ENCODE results near the gene NAA80. TPM values are rescaled to one million over a fixed set of nuclear protein-coding genes. Genes with fewer than 3 reads are reported as not detected.

Gene NAA80, protein sequence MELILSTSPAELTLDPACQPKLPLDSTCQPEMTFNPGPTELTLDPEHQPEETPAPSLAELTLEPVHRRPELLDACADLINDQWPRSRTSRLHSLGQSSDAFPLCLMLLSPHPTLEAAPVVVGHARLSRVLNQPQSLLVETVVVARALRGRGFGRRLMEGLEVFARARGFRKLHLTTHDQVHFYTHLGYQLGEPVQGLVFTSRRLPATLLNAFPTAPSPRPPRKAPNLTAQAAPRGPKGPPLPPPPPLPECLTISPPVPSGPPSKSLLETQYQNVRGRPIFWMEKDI
- total RNA-seq = 16.7 and 30.1 TPM in 2 replicates

DNA sequence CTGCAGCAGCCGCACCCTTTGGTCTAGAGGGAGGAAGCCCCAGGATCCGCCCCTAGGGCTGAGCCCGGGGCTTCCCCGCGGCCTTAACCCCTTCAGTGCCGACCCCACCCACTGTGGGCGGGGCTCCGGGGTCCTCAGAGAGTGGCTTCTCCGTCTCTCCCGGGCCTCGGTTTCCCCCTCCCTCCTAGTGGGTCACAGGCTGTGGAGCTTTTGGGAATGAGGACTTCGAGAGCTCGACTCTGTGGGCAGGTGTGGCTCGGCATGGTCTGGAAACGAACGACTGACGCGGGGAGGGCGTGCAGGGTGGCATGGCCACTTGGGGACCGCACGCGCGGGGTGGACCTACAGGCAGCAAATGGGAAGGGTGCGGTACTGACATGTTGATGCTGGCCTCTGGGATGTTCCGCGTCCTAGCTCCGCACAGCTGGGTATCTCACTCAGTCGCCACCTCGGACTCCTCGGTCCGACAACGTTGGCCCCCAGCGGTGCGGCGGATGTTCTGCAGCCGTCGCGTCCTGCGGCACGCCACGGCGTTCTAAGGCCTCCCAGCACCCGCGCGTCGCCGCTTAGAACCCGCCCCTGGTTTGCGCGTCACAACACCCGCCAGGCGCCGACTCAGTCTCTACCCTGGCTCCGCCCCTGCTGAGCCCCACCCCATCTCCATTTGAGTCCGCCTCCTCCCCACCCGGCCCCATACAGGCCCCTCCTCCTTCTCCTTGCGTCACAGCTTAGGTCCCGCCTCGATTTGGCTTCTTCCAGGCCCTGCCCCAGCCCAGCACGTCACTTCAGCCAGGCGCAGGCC is at the start of gene NAA80, which contains the start of gene HYAL3:
Gene NAA80 (minus strand): TSS at position 570 of the 802 bp plus-strand sequence. CDS start 1,942 bp downstream, outside the sequence.
Gene HYAL3 (minus strand): TSS at position 570 of the 802 bp plus-strand sequence. CDS start 3,803 bp downstream, outside the sequence.

DNA sequence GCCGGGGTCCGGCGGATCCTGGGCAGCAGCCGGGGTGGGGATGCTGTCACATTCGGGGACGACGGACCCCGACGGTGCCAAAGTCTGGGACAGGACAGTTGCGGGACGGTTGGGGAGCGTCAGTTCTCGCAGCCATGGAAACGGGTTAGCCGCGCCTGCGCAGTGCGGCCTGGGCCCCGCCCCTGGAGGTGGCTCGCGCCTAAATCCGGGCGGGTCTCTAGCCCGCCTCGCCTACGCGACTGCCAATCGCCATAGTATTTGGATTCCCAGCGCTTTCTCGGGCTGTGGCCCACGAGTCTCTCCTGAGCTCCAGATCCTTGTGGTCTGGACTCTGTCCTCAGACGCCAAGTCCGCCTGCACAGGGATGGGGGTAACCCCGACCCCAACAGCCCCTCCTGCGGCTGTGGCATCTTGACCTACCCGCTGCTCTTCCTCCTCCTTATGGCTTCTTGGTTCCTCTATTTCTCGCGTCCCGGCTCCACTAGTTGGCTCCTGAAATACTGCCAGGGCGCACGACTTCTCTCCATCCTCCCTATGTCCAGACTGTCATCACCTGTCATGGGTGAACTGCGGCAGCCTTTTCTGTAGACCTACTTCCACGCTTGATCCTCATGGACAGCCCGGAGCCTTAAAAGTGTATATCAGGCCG is 46.5 kb upstream of the NAA80 start, which contains the start of gene ZMYND10:
Gene ZMYND10 (minus strand): TSS at position 147 of the 649 bp plus-strand sequence. CDS start 153 bp downstream, outside the sequence.

DNA sequence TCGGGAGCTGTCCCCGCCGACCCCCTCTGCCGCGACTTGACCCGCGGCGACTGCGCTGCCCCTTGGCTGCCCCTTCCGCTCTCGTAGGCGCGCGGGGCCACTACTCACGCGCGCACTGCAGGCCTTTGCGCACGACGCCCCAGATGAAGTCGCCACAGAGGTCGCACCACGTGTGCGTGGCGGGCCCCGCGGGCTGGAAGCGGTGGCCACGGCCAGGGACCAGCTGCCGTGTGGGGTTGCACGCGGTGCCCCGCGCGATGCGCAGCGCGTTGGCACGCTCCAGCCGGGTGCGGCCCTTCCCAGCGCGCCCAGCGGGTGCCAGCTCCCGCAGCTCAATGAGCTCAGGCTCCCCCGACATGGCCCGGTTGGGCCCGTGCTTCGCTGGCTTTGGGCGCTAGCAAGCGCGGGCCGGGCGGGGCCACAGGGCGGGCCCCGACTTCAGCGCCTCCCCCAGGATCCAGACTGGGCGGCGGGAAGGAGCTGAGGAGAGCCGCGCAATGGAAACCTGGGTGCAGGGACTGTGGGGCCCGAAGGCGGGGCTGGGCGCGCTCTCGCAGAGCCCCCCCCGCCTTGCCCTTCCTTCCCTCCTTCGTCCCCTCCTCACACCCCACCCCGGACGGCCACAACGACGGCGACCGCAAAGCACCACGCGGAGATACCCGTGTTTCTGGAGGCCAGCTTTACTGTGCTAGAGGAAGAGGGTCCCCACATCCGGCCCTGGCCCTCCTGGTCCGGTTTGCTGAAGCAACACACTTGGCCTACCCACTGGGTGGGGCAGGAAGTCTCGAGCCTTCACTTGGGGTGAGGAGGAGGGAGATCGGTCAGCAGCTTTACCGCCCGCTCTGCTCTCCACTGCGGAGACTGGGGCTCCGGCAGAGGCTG is 41.5 kb upstream of the NAA80 start, which contains the start of gene RASSF1:
Gene RASSF1 (minus strand): TSS at position 389 of the 882 bp plus-strand sequence. CDS start 31 bp downstream, at position 358.

DNA sequence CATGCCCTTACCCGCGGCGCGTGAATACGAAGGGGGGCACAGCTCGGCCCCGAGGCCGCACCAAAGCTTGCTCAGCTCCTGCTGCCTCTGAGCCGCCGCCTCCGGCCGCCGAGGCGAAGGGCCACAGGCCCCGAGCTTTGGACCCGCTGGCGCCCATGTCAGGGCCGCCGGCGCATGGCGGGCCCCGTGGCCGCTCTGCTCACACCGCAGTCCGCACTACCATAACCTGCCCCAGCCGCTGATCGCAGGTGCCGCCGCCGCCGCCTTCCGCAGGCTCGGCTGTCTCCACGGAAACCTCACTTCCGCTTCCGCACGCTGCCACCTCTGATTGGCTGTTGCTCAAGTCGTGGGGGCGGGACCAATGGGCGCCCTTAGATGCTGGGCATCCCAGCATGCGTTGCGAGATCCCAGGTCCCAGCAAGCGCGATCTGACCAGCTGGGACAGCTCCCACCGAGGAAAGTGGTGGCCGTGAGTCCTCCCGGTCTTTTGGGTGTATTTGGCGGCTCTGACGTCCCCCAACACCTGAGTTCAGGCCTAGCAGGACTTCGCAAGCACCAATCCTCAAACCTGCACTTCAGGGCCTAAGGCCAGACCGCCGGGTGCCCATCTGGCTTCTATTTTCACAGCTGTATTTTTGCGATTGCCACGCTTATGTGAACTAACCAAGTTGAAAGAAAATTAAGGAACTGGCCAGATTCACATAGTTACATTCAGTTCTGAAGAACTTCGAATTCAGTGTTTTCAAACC is 28.9 kb upstream of the NAA80 start, which contains the start of gene TUSC2:
Gene TUSC2 (minus strand): TSS at position 281 of the 749 bp plus-strand sequence. CDS start 124 bp downstream, at position 157.

DNA sequence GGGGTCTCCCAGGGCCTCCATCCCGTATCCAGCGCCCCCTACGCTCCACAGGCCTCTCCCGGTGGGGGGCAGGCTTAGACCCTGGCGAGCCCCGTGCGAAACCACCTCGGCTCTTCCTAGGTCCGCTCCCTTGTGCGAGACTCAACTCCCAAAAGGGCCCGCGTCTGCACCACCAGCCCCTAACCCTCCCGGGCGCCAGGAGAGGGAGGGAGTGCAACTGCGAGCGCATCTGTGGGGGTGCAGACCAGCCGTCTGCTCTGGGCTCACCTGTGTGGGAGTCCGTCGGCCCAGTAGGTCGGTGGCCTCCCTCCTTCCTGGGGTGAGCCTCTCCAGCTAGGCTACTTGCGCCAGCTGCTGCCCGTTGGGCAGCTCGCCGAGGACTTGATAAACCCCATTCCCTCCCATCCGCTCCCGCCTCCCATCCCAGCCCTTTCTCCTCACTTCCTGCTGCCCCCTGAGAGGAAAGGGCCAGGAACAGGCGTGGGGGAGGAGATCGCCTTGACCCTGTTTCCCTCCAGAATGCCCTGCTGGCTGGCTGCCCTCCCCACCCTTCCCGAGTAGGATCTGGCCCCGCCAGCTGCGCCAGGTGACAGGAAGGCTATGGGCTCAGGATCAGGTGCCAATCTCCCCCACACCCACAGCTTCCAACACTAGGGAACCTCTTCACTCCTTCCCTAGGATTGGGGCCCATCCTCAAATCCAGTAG is 23.3 kb upstream of the NAA80 start, which contains the start of gene HYAL2:
Gene HYAL2 (minus strand): TSS at position 360 of the 706 bp plus-strand sequence. CDS start 2,256 bp downstream, outside the sequence.

DNA sequence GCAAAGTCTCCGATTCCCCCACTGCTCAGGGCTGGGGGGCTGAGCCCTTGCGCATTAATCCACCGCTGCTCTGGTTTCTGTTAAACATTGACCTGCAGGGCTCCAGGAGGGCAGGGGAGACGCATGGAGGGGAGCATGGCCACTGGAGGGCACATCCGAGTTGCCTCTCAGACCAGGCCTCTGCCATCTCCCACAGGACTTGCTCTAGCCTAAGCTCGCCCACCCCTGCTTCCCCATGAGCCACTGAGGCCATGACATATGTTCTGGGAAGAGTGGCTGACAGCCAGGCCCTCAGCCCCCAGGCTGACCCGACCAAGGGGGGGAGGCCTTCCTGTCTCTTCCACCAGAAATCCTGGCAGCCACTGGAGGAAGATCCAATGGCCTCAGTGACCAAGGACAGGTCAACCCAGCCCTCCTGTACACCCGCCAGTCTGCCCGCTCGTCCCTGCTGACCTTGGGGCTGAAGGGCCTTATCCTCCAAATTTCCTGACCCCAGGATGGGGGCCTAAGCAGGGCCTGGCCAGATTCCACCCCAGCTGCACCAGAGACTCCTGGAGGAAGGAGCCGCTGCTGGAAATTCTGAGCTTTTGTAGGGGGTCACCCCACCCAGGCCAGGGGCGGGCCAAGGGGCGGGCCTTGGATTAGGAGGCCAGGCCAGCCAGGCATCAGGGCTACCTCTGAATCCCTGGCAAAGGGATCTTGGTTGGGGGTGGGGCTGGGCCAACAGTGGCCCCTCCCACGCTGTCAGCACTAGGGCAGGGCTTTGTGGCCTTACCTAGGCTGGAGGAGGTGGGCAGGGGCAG is 4.0 kb upstream of the NAA80 start, which contains the start of gene HYAL1:
Gene HYAL1 (minus strand): TSS at position 562 of the 803 bp plus-strand sequence. CDS start 618 bp downstream, outside the sequence.

DNA sequence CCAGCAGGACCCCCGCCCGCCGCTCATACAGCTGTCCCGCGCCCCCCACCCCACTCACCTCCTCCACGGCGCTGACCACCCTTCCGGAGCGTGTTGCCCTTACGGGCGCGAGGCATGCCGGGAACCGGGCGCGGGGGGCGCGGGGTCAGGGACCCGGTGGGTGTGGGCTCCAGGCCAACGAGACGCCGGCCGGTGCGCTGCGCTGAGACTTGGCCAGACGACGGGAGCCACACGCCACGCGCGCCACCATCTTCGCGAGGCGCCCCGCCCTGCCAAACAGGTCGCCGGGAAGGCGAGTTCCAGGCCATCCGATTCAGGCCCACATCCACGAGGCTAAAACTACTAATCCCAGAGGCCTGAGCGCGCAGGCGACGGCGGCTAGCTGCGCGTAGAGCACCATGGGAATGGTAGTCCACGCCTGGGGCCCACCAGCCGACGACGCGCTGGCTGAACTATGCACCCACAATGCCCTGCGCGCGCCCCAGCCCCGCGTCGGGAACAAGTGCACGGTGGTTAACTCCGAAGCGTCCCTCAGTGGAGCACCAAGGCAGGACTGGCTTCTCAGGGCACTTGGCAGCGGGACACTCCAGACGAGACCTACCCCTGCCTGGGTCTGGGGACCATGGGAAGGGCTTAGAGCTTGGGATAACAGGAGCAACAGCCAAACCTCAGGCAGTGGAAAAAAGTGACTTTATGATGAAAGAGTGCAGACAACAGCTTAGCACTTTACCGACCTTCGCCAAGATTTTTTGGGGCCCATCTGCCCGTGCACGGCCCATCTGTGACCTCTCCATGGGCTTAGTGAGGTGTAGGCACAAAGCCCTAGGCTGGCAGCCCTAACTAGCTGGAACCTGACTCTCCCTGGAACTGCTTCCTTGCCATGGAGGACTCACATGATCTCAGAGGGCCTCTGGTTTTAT is 6.8 kb downstream of the NAA80 start, which contains the start of gene IFRD2:
Gene IFRD2 (minus strand): TSS at position 271 of the 920 bp plus-strand sequence. CDS start 155 bp downstream, at position 116.

DNA sequence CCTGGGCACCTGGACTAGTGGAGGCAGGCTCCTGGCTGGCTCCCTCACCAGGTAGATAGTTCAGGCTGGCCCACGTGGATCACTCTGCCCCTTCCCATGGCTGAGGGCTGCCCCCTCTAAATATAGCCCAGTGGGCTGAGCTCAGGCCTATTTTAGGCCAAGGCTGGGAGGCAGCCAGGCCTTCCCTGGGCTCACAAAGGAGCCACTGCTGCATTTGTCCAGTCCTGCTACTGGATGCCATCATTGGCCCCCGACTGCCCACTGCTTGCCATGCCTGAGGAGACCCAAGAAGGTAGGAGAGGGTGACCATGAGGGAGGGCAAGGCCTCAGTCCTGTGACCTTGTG is 20.4 kb downstream of the NAA80 start, which contains the start of gene LSMEM2:
Gene LSMEM2 (plus strand): TSS at position 208 of the 345 bp plus-strand sequence. CDS start 27 bp downstream, at position 235.

DNA sequence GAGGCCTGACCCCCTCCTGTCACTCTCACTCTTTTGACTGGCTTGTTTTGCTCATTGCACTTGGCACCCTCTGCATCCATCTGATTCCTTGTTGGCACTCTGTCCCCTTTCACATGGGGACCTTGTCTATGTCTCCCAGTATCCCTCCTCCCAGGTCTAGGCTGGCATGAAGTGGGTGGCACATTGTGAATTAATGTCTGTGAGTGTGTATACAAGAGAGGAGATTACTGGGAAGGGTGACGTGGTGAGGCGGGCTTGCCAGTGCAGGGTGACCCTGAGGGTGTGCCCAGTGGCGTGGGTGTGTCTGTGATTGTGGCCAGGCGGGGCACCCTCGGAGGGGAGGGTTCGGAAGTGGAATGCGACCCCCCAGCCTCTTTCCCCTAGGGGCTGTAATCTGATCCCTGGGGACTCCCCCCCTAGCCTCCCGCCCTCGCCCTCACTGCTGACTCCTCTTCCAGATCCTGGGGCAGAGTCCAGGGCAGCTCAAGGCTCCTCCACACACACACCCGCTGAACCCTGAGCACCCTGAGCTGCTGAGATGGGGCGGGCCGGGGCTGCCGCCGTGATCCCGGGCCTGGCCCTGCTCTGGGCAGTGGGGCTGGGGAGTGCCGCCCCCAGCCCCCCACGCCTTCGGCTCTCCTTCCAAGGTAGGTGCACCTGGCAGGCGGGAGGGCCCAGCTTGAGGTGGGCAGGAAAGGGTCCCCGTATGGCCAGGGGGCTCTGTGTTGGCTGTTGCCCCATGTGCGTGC is 30.3 kb downstream of the NAA80 start, which contains the start of gene SEMA3B:
Gene SEMA3B (plus strand): TSS at position 445 of the 749 bp plus-strand sequence. CDS start 94 bp downstream, at position 539.

Other genes with a start within 250 kb of the NAA80 start
- gene RBM5, start 210.5 kb downstream of the NAA80 start, total RNA-seq = 40.3 and 47.6 TPM in 2 replicates
- gene SEMA3F, start 144.1 kb downstream of the NAA80 start, total RNA-seq = 120 and 137 TPM in 2 replicates
- not detected in 2 replicates for gene GNAT1, start 107.8 kb downstream of the NAA80 start, total RNA-seq
- gene SLC38A3, start 94.1 kb downstream of the NAA80 start, total RNA-seq = not detected in 2 replicates
- 179 and 228 TPM in 2 replicates for gene GNAI2, start 63.2 kb downstream of the NAA80 start, total RNA-seq
- 3.5 and 8.4 TPM in 2 replicates for gene SEMA3B, start 30.3 kb downstream of the NAA80 start, total RNA-seq
- gene LSMEM2, start 20.3 kb downstream of the NAA80 start, total RNA-seq = not detected in 2 replicates
- gene IFRD2, start 7.0 kb downstream of the NAA80 start, total RNA-seq = 134 and 183 TPM in 2 replicates
- 11.6 TPM in 2 replicates for gene HYAL3, start within 50 bp of the NAA80 start, total RNA-seq
- gene HYAL1, start 4.2 kb upstream of the NAA80 start, total RNA-seq = 3.0 and 6.3 TPM in 2 replicates
- gene HYAL2, start 23.3 kb upstream of the NAA80 start, total RNA-seq = 78.0 and 92.5 TPM in 2 replicates
- 38.6 and 39.7 TPM in 2 replicates for gene TUSC2, start 28.8 kb upstream of the NAA80 start, total RNA-seq
- 16.5 and 27.5 TPM in 2 replicates for gene RASSF1, start 41.4 kb upstream of the NAA80 start, total RNA-seq
- 0.11 and 0.62 TPM in 2 replicates for gene ZMYND10, start 46.3 kb upstream of the NAA80 start, total RNA-seq
- 14.6 and 17.2 TPM in 2 replicates for gene NPRL2, start 51.4 kb upstream of the NAA80 start, total RNA-seq
- gene CYB561D2, start 51.5 kb upstream of the NAA80 start, total RNA-seq = 24.4 and 29.2 TPM in 2 replicates
- gene TMEM115, start 60.1 kb upstream of the NAA80 start, total RNA-seq = 47.8 and 51.1 TPM in 2 replicates
- not detected in 2 replicates for gene CACNA2D2, start 204.2 kb upstream of the NAA80 start, total RNA-seq

All from hair follicular keratinocyte (primary cell).